SK-N-SH treated with all-trans-retinoic acid at 6 μM for 48 hours (cell line): Measurements from ENCODE around the gene PDZD4.

Experiments used
- ATAC-seq: fragments of 200-7000 bp; cut with Tn5 transposase; 3 replicates; pipeline ENCODE4 v1.9.1; 2020; ENCODE audit warnings: mild to moderate bottlenecking, moderate library complexity
- ARNTL ChIP-seq: fragments of 450-650 bp; formaldehyde crosslinking; IDR thresholded peaks from 2 replicates; pipeline ENCODE4 v1.5.0; 2020; ENCODE audit warnings: low read depth, mild to moderate bottlenecking, moderate library complexity, borderline replicate concordance
- BACH2 ChIP-seq: fragments of 250-450 bp; sonication (Bioruptor Pico); IDR thresholded peaks from 2 replicates; pipeline ENCODE4 v1.9.0; 2021; ENCODE audit warnings: mild to moderate bottlenecking, borderline replicate concordance
- CREB5 ChIP-seq: fragments of 250-450 bp; sonication (Bioruptor Pico); IDR thresholded peaks from 2 replicates; pipeline ENCODE4 v1.5.1; 2020; ENCODE audit warnings: low read depth, mild to moderate bottlenecking, moderate library complexity
- CSRNP3 ChIP-seq: fragments of 250-450 bp; sonication (Bioruptor Pico); IDR thresholded peaks from 2 replicates; pipeline ENCODE4 v1.5.1; 2021; ENCODE audit warnings: mild to moderate bottlenecking, moderate library complexity
- ESRRG ChIP-seq: fragments of 250-450 bp; sonication (Bioruptor Pico); IDR thresholded peaks from 2 replicates; pipeline ENCODE4 v1.6.1; 2021; ENCODE audit warnings: mild to moderate bottlenecking
- GLIS3 ChIP-seq: fragments of 250-450 bp; sonication (Bioruptor Pico); IDR thresholded peaks from 2 replicates; pipeline ENCODE4 v1.5.0; 2020; ENCODE audit warnings: mild to moderate bottlenecking, moderate library complexity
- ISL1 ChIP-seq: fragments of 250-450 bp; sonication (Bioruptor Pico); IDR thresholded peaks from 2 replicates; pipeline ENCODE4 v2.1.2; 2022; ENCODE audit warnings: mild to moderate bottlenecking, moderate library complexity
- PATZ1 ChIP-seq: fragments of 250-450 bp; sonication (Bioruptor Pico); IDR thresholded peaks from 2 replicates; pipeline ENCODE4 v1.8.0; 2020; ENCODE audit warnings: mild to moderate bottlenecking, moderate library complexity, borderline replicate concordance
- PPARA ChIP-seq: fragments of 250-450 bp; sonication (Bioruptor Pico); IDR thresholded peaks from 2 replicates; pipeline ENCODE4 v1.5.0; 2020; ENCODE audit warnings: mild to moderate bottlenecking, borderline replicate concordance
- RARB ChIP-seq: fragments of 250-450 bp; sonication (Bioruptor Pico); IDR thresholded peaks from 2 replicates; pipeline ENCODE4 v1.8.0; 2021; ENCODE audit warnings: mild to moderate bottlenecking, moderate library complexity
- SNAI2 ChIP-seq: fragments of 250-450 bp; sonication (Bioruptor Pico); IDR thresholded peaks from 2 replicates; pipeline ENCODE4 v1.5.0; 2020; ENCODE audit warnings: mild to moderate bottlenecking, moderate library complexity
- TCF4 ChIP-seq: fragments of 250-450 bp; sonication (Bioruptor Pico); IDR thresholded peaks from 2 replicates; pipeline ENCODE4 v1.8.0; 2021; ENCODE audit warnings: mild to moderate bottlenecking, moderate library complexity, borderline replicate concordance
- TOX ChIP-seq: fragments of 250-450 bp; sonication (Bioruptor Pico); IDR thresholded peaks from 2 replicates; pipeline ENCODE4 v1.8.0; 2021; ENCODE audit warnings: mild to moderate bottlenecking, moderate library complexity, borderline replicate concordance
- TSHZ2 ChIP-seq: fragments of 250-450 bp; sonication (Bioruptor Pico); IDR thresholded peaks from 2 replicates; pipeline ENCODE4 v1.5.0; 2020; ENCODE audit warnings: mild to moderate bottlenecking, moderate library complexity
- ZC3H10 ChIP-seq: fragments of 250-450 bp; sonication (Bioruptor Pico); IDR thresholded peaks from 2 replicates; pipeline ENCODE4 v1.5.1; 2021; ENCODE audit warnings: mild to moderate bottlenecking, moderate library complexity
- ZFP3 ChIP-seq: fragments of 250-450 bp; sonication (Bioruptor Pico); IDR thresholded peaks from 2 replicates; pipeline ENCODE4 v1.5.0; 2020; ENCODE audit warnings: mild to moderate bottlenecking, moderate library complexity
- ZFP30 ChIP-seq: fragments of 450-650 bp; formaldehyde crosslinking; IDR thresholded peaks from 2 replicates; pipeline ENCODE4 v1.5.0; 2022; ENCODE audit warnings: mild to moderate bottlenecking, moderate library complexity

Gene PDZD4

GRCh38 chrX:153874366-153875125, 44.2 kb upstream of the PDZD4 start (continued):
- no peak for TF ChIP-seq CREB5 (CRISPR knock-in tag)
- TF ChIP-seq, all 23 proteins: peak for 0

- no peak for TF ChIP-seq RARB (CRISPR knock-in tag)
- TF ChIP-seq ZC3H10 (CRISPR knock-in tag), result no peak
- no peak for TF ChIP-seq SNAI2 (CRISPR knock-in tag)
- TF ChIP-seq, all 23 proteins: peak for 0
- no peak for ATAC-seq
Observed at GRCh38 chrX:153874085-153874365, 43.7 kb upstream of the PDZD4 start.

GRCh38 chrX:153873282-153874084, 43.1 kb upstream of the PDZD4 start:
- TF ChIP-seq TOX (CRISPR knock-in tag), result no peak
- no peak for TF ChIP-seq ISL1 (CRISPR knock-in tag)
- no peak for TF ChIP-seq PATZ1 (CRISPR knock-in tag)
- TF ChIP-seq TCF4 (CRISPR knock-in tag), result peak; percentile 35; the same call in 1 of the 2 replicates
- TF ChIP-seq ESRRG (CRISPR knock-in tag), result no peak
- TF ChIP-seq ZFP3, result no peak
- peak; percentile 35; the same call in 2 of the 3 replicates for ATAC-seq

GRCh38 chrX:153871946-153872878, 41.9 kb upstream of the PDZD4 start:
- TF ChIP-seq ZC3H10 (CRISPR knock-in tag) (no peak), ZFP30 (CRISPR knock-in tag) (no peak), PATZ1 (CRISPR knock-in tag) (no peak), CREB5 (CRISPR knock-in tag) (no peak), PPARA (CRISPR knock-in tag) (no peak), TSHZ2 (CRISPR knock-in tag) (no peak), BACH2 (CRISPR knock-in tag) (no peak), GLIS3 (CRISPR knock-in tag) (no peak), CSRNP3 (CRISPR knock-in tag) (no peak), ZFP3 (no peak), ARNTL (no peak)
- no peak for ATAC-seq
